Heart right ventricle (tissue), 16 donors: Measurements from ENCODE around the gene PAPPA. TPM values are rescaled to one million over a fixed set of nuclear protein-coding genes. Genes with fewer than 3 reads are reported as not detected.

Experiments
- ATAC-seq, 8 donors: fragments of 200-7000 bp; cut with Tn5 transposase; one replicate each; pipeline ENCODE4 v1.9.1; 2020; ENCODE audit warnings: mild to moderate bottlenecking in 8 of 8, moderate library complexity in 8 of 8, moderate number of reproducible peaks in 1 of 8
- DNase-seq, 2 donors: peaks; one replicate each; pipeline ENCODE4 v3.0.0-alpha.2; 2020
- H3K27ac ChIP-seq, 10 donors: fragments of 200-600 bp; sonication (generic) in 2 of 10; one replicate each; pipeline versions ENCODE4 v1.5.0 to v1.8.0; 2020 to 2022; ENCODE audit warnings: mild to moderate bottlenecking in 3 of 10
- H3K27me3 ChIP-seq, 7 donors: fragments of 200-600 bp; one replicate each; pipeline ENCODE4 v1.8.0; 2021 to 2022; ENCODE audit warnings: mild to moderate bottlenecking in 2 of 7
- H3K36me3 ChIP-seq, 9 donors: fragments of 200-600 bp; sonication (generic) in 1 of 9; one replicate each; pipeline versions ENCODE4 v1.5.0 to v1.8.0; 2020 to 2022; ENCODE audit warnings: mild to moderate bottlenecking in 2 of 9
- H3K4me1 ChIP-seq, 9 donors: fragments of 200-600 bp; sonication (generic) in 1 of 9; one replicate each; pipeline versions ENCODE4 v1.5.0 to v1.8.0; 2020 to 2022; ENCODE audit warnings: mild to moderate bottlenecking in 4 of 9
- H3K4me3 ChIP-seq, 10 donors: fragments of 200-600 bp; sonication (generic) in 2 of 10; one replicate each; pipeline versions ENCODE4 v1.5.0 to v1.8.0; 2020 to 2022; ENCODE audit warnings: mild to moderate bottlenecking in 7 of 10, moderate library complexity in 2 of 10
- H3K9me3 ChIP-seq, 11 donors: fragments of 200-600 bp in 10 of 11; sonication (generic) in 2 of 11; one replicate each; pipeline versions ENCODE4 v1.5.0 to v1.8.0; 2013 to 2022; ENCODE audit warnings: mild to moderate bottlenecking in 2 of 11, control low read depth in 1 of 11, moderate library complexity in 1 of 11
- WGBS, 2 donors: extraction: QIAGEN DNeasy Blood & Tissue Kit; methylation state at CpG; one replicate each; pipeline ENCODE4 v1.1.7; 2013; ENCODE audit warnings: inconsistent platforms in 1 of 2; 5-methylcytosine and 5-hydroxymethylcytosine counted together
- intact Hi-C, 10 donors: fragments of 100-400 bp; cut with DNase I; formaldehyde crosslinking; loops; one replicate each; pipeline versions ENCODE4 v1.11.1 to v1.14.2; 2022
- polyA plus RNA-seq, 2 donors: library from polyadenylated mRNA; stranded (reverse); fragments of 200-250 nt; gene quantifications; one replicate each; pipeline ENCODE4 v1.2.3, GENCODE V29; 2013
- total RNA-seq, 10 donors: library from RNA; stranded (reverse); fragmentation: NEBNext Ultra II Directional in 3 of 10; extraction: Animal tissue kit (Norgen Biotek cat#: 25700) in 3 of 10; gene quantifications; one replicate each; pipeline versions ENCODE4 v1.2.1 to v1.2.4, GENCODE V29; 2021 to 2023
- TF ChIP-seq, protein P1 (sequence below), 9 donors: fragments of 200-600 bp; sonication (generic) in 2 of 9; IDR thresholded peaks; one replicate each; pipeline versions ENCODE4 v1.5.0 to v1.8.0; 2021 to 2022; ENCODE audit warnings: antibody characterized with exemption in 9 of 9, mild to moderate bottlenecking in 5 of 9, moderate library complexity in 1 of 9
- donor health status: Arrhythmogenic right ventricular cardiomyopathy.
- donor health status: ischemic (EF 13 %, LVEDD 7.1; RV severe dilation, severe dysfunction).
- donor health status: healthy with polysubstance abuse.
- donor health status: DM: no; HTN: yes; CAD: no.
- donor health status: DM: no; HTN: no; CAD: no.
- donor health status: ischemic (EF 25% LVEDD 6.9; RV normal size, moderate dysfunction).
- donor health status: ischemic (EF 25% LVEDD 5.7; RV mildly dilated, moderate dysfunction).
- donor health status: healthy.
- donor health status: DM: yes; HTN: yes; CAD: no.
- donor health status: Ischemic cardiomyopathy.
- donor health status: ischemic (EF 35%, LVEDD 5.7; RV mildly dilated, moderate dysfunction).
- donor health status: nonischemic (EF 11% LVEDD 7.7; RV severe dilation, severe dysfunction).
- donor health status: DM: yes; HTN: yes; CAD: no.
- donor health status: PGD.
- donor health status: ischemic (EF 29% LVEDD 5.4; RV normal size, mild dysfunction).
- donor health status: nonischemic (EF 23%, LVEDD 6.1; RV moderate dilation, normal function).

PAPPA gene
- total and polyA plus RNA-seq, 12 donors: 0.15 to 3.4 (median 1.2) TPM

DNA sequence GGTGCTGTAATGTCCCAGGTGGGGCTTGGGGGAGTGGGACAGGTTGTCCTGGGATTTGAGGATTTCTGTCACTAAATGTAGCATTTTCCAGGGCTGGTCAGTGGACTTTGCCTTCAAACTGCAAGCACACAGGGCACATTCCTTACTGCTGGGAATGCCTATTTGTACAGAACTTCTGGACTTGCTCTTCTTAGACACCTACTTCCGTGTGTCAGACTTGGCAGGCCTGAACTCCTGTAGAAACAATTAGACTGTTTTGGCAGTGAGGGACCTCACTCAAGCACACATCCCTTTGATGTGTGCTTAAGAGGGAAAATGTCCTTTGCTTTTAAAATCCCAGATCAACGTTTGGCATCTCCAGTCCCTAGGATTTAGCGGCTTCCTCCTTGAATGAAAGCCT is 192.2 kb downstream of the PAPPA start:
- TF ChIP-seq, protein P1, sequence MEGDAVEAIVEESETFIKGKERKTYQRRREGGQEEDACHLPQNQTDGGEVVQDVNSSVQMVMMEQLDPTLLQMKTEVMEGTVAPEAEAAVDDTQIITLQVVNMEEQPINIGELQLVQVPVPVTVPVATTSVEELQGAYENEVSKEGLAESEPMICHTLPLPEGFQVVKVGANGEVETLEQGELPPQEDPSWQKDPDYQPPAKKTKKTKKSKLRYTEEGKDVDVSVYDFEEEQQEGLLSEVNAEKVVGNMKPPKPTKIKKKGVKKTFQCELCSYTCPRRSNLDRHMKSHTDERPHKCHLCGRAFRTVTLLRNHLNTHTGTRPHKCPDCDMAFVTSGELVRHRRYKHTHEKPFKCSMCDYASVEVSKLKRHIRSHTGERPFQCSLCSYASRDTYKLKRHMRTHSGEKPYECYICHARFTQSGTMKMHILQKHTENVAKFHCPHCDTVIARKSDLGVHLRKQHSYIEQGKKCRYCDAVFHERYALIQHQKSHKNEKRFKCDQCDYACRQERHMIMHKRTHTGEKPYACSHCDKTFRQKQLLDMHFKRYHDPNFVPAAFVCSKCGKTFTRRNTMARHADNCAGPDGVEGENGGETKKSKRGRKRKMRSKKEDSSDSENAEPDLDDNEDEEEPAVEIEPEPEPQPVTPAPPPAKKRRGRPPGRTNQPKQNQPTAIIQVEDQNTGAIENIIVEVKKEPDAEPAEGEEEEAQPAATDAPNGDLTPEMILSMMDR (IDR thresholded peaks at IDR 0.05): no peak
- intact Hi-C loops: no loop called here
- Histone ChIP-seq H3K36me3 (no peaks in the 10 kb centered on the region), H3K27ac (no peak overlapping the region), H3K4me1 (peaks cover 0 to 9% (median 0%) of the 10 kb centered on the region in 9 donors), H3K4me3 (no peak overlapping the region), H3K9me3 (no peaks in the 10 kb centered on the region), H3K27me3 (no peaks in the 10 kb centered on the region)
- ATAC-seq (peak in 5 of 8 donors; percentile 24 to 78 (median 43)), DNase-seq (no peak)
- WGBS, 2 donors: 35 to 41% methylated on average over 3 of the region's 3 CpGs

GRCh38 chr9:116349684-116350083 is 196.1 kb downstream of the PAPPA start:
- no peaks in the 10 kb centered on the region for H3K27me3 ChIP-seq
- 81 to 85% methylated on average over 6 of the region's 6 CpGs for WGBS, 2 donors
- H3K9me3 ChIP-seq: no peaks in the 10 kb centered on the region
- H3K4me1 ChIP-seq: peaks cover 0 to 11% (median 2%) of the 10 kb centered on the region in 9 donors
- DNase-seq: no peak
- H3K27ac ChIP-seq: no peak overlapping the region
- H3K4me3 ChIP-seq: no peak overlapping the region
- TF ChIP-seq, protein P1 (IDR thresholded peaks at IDR 0.05): no peak
- intact Hi-C loops: no loop called here
- H3K36me3 ChIP-seq: no peaks in the 10 kb centered on the region
- no peak for ATAC-seq

DNA sequence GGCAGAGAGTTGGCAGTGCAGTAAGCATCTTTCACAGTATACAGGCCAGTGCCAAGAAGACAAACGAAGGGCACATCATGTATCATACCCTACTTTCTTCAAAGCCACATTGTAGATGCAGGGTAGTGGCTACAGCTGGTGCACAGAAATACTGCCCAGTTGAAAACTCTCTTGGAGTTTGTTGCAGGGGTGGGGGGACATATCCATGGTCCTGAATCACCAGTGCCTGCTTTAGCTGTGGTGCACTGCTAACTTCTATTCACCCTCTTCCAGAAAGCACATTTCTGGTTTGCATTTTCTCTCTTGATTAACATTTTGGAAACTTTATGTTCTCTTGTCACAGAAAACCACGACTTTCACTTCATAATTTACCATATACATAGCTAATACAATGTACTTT is 196.6 kb downstream of the PAPPA start:
- H3K4me3 ChIP-seq: no peak overlapping the region
- intact Hi-C loops: no loop called here
- DNase-seq (no peak), ATAC-seq (no peak)
- H3K4me1 ChIP-seq: peaks cover 0 to 16% (median 7%) of the 10 kb centered on the region in 9 donors
- no peaks in the 10 kb centered on the region for H3K9me3 ChIP-seq
- TF ChIP-seq, protein P1 (IDR thresholded peaks at IDR 0.05): no peak
- H3K27ac ChIP-seq: no peak overlapping the region
- H3K36me3 ChIP-seq: no peaks in the 10 kb centered on the region
- WGBS, 2 donors: 54 to 69% methylated on average over 2 of the region's 2 CpGs
- H3K27me3 ChIP-seq: no peaks in the 10 kb centered on the region

DNA sequence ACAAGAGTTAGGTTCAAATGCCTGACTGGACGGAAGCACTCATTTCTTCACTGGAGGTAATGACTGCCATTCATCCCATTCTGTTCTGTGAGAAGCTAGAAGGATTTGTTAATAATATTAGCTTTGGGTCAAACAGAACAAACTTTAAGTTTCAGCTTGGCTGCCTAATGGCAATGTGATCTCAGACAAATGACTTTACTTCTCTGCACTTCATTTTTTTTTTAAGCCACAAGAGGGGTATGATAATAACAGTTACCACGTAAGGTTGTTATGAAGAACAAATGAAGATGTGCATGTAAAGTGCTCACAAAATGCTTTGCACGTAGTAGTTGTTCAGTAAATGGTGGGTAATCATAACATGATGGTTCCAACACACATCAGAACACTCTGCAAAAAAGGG is 199.4 kb downstream of the PAPPA start:
- H3K36me3 ChIP-seq: no peaks in the 10 kb centered on the region
- intact Hi-C loops: no loop called here
- no peak for ATAC-seq
- H3K27me3 ChIP-seq: no peaks in the 10 kb centered on the region
- TF ChIP-seq, protein P1 (IDR thresholded peaks at IDR 0.05): no peak
- peaks cover 0 to 20% (median 12%) of the 10 kb centered on the region in 9 donors for H3K4me1 ChIP-seq
- no peak overlapping the region for H3K27ac ChIP-seq
- no peak overlapping the region for H3K4me3 ChIP-seq
- H3K9me3 ChIP-seq: no peaks in the 10 kb centered on the region
- WGBS, 2 donors: 87 to 92% methylated on average over 3 of the region's 3 CpGs
- DNase-seq: no peak
